GM19240 (cell line): ENCODE data around the gene BET1.

Experiments
- DNase-seq: peaks from one replicate; pipeline ENCODE4 v3.0.0; 2011; ENCODE audit warnings: low spot score; ENCODE audit not compliant: insufficient read length

BET1 gene

DNA sequence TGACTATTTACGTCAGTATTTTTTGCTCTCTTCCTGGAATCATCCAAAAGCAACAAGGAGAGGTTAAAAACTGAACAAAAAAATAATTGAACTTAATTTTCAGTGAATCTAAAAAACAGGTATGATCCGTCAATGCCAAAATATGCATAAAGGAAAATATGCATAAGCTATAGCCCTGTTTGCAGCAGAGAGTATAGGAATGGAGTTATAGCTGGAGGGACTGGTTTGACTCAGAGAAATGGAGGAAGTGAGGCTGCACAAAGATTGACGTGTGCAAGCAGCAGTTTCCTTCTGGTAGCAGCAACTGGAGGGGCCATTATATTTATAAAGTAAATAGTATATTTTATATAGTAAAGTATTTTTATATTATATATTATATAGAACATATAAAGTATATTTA, 45.5 kb downstream of the BET1 start:
- no peak for DNase-seq

DNA sequence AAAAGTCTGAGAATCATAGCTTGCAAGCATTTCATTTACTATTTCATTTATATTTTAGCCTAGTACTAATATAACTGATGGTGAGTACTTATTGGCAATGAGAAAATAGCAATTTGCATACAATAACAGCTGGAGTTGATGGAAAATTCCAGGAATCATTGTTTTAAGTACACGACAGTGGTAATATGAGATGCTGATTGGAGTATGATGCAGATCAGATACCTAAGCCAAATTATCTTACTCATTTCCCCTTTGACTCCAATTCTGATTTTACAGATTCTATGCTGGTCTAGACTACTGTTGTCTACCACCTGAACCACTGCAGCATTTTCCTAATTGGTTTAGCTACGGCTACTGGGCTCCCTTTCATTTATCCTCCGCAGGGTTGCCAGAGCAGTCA, 45.9 kb downstream of the BET1 start:
- no peak for DNase-seq

DNA sequence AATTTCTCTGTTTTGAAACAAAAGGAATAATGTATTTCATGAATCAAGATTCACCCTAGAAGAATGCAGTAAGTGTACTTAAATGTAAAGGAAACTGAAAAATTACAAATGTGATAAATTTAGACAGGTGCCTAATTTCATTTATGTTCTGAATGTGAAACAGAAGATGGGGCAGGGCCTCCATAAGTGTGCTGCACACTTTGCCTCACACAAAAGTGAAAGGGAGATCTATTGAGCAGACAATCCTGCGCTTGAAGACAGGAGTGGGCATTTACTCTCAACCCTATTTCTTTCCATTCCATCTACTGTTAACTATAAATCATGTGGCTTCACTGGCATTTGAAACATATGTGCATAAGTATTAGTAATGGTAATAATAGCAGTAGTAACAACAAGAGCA, 46.4 kb downstream of the BET1 start:
- no peak for DNase-seq

DNA sequence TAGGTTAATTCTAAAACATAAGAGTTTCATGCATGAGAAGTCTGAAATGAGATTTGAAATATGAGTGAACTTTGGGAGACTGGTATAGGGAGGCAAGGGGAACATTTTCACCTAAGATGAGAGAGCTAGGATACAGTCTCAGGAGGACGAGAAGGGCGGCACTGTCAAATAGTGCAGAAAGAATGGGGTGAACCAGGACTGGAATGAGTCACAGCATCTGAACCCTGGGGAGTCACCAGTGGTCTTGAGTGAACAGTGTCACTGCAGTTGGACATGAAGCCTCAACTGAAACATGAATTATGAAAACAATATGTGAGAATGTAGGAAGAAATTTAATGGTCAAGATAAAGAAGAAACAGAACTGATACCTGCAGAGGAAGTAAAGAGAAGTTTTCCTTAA, 48.9 kb downstream of the BET1 start:
- DNase-seq: no peak

DNA sequence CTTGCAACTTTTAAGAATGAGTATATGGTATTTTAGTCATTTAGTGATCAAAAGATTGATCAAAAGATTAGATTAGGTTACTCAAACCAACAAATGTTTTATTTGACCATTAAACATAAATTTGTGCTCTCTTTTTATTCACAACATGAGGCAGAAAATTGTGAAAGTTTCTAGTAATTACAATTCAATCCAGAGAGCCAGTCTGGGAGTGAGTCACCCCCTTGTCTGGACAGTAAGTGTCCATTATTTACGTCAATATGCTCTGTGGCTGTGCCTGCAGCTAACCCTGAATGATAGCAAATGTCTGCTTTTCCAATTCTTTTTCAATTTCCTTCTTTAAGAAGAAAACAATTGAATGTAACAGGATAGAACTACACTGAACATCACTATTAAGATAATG, 54.7 kb downstream of the BET1 start:
- no peak for DNase-seq

DNA sequence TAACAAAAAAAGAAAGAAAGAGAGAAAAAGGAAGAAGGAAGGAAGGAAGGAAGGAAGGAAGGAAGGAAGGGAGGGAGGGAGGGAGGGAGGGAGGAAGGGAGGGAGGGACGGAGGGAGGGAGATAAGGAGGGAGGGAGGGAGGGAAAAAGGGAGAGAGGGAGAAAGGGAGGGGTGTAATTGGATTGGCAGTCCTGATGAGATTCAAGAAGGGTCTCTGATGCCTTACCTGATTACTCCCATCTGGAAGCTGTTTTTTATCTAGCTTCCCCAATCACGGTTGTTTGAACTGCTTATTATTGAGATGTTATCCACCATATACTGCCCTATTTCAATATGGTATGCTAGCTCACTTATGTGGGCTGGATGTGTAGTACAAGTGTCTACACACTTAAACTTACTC, 55.3 kb downstream of the BET1 start:
- no peak for DNase-seq

DNA sequence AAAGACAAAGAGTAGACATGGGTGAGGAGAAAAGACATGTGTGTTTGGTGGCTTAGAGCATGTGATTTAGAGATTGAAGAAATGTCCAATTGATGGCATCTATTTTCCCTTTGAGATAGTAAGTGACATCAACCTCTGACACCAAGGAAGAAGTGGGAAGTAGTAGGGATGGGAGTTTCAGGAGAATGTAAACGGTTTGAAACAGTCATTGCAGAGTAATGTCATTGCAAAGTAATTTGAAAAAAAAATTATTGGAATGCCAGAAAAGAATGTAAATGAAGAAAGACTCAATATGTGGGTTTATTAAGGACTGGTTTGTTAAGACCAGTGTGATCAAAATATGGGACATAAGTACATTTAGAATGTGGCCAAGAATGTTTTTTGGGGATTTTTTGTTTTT, 56.0 kb downstream of the BET1 start:
- no peak for DNase-seq

DNA sequence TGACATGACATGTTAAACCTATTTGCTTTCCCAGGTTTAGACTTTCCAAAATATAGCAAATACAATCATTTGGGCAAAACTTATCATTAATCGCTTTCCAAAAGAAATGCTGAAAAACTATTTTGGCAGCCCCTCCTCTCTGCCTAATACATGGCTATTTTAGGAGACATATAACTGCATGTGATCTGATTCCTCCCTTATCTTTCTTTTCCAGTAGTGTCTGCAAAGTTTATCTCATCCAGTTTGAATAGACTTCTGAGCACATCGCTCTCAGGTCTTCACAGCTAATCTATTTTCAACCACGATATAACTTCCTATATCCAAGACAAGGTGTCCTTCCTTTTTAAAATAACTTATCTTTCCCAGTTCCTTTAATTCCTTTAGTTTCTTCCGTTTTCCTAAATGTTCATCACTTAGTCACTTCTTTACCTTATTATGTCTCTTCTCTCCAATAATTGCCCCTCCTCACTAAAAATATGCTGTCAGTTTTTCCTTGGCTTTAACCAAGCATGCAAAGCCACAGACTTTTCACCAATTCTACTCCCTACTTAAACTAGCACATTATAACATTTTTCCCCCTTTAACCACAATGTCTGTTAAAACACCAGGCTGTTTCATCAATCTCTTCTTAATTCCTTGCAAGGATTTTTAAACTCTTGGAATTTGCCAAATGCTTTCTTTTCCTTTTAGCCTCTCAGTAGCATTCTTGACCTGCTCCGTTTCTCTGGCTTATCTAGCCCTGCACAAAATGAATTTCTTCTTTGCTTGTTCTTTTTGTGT, 58.2 kb downstream of the BET1 start:
- no peak for DNase-seq

DNA sequence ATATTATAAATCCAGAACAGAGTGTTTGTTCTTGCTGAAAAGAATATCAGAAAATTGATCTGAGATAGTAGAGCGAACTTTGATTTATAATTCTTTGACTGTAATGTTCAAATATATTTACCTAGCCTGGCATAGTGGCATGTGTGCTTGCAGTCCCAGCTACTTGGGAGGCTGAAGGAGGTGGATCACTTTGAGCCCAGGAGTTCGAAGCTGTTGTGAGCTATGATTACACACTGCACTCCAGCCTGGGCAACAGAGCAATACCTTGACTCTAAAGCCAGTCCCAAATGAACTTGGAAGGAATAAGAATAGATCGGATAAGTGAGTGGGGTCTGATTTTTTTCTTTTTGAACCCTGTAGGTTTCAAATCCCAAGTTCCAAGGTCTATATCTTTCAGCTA, 59.1 kb downstream of the BET1 start:
- DNase-seq: no peak

DNA sequence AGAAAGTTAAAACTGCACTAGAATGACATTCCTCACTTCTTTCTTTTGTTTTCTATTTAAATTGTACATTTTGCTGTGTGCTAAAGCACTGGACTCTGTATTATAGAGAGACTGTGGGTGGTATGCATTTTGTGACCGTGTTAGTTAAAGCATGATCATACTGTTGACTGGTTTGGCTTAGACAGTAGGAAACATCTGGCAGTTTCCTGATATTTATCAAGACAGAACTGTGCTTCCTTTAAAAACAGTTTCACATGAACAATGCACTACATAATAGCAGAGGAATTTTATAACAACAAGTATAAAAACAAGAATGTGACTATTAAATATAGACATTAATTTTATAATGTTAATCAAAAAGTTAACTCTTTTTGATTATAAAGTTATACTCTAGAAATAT, 59.5 kb downstream of the BET1 start:
- no peak for DNase-seq

DNA sequence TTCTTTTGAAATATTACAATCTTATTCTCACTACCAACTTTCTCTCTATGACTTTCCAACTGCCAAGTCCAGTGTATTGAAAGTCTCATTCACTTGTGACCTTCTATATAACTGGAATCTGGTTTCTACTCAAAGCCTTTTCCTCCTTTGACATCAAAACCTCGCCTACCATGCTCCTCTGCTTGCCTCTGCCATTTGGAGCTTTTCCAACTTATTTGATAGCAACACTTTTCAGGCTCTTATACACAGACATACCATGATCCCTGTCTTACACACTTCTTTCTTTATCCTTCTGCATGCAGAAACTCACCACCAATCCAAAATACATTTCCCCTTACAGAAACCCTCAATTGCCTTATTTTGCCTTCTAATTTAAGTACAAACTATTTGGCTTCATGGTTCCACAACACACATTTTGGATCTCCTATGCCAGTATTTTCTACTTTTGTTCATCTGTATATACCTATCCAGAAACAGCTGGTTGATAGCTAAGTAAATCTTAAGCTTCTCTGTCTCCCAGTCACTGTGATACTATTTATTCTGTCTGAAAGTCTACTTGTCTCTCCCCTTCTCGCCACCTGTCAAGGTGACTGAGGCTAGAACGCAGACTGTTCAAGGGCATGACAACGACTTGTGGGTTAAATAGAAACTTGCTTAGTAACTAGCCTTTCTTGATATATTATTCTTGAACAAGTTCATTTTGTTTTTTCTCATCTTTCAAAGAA, 60.2 kb downstream of the BET1 start:
- no peak for DNase-seq
